Left kidney (tissue), 8 donors: ENCODE measurements around the gene DHRS12. TPM values are rescaled to one million over a fixed set of nuclear protein-coding genes. Genes with fewer than 3 reads are reported as not detected.

Experiments
- DNase-seq: peaks from one replicate; pipeline ENCODE4 v3.0.0-alpha.2; 2013
- long read RNA-seq, 8 donors: transcript quantifications; one replicate each; lab custom pipeline, GENCODE V29; 2026
- polyA plus RNA-seq: library from polyadenylated mRNA; unstranded; fragments of 120-200 nt; gene quantifications from one replicate; pipeline ENCODE4 v1.2.1, GENCODE V29; 2013; ENCODE audit not compliant: insufficient read length

The DHRS12 gene
- 23.6 TPM for polyA plus RNA-seq
- long read RNA-seq, donor 1: 0 reads
- long read RNA-seq, donor 2, partial matches to known transcripts: 0 of 4 reads
- long read RNA-seq, donor 2, other reads (novel, unspliced or antisense): 0 of 4 reads
- long read RNA-seq, donor 3, partial matches to known transcripts: 0 of 3 reads
- long read RNA-seq, donor 3, other reads (novel, unspliced or antisense): 0 of 3 reads
- long read RNA-seq, donor 4: 0 reads
- long read RNA-seq, donor 5, partial matches to known transcripts: 0 of 8 reads
- long read RNA-seq, donor 5, other reads (novel, unspliced or antisense): 5 of 8 reads
- long read RNA-seq, donor 6, partial matches to known transcripts: 0 of 2 reads
- long read RNA-seq, donor 6, other reads (novel, unspliced or antisense): 0 of 2 reads
- long read RNA-seq, donor 7, partial matches to known transcripts: 0 of 1 reads
- long read RNA-seq, donor 7, other reads (novel, unspliced or antisense): 0 of 1 reads
- long read RNA-seq, donor 8, partial matches to known transcripts: 0 of 2 reads
- long read RNA-seq, donor 8, other reads (novel, unspliced or antisense): 0 of 2 reads

GRCh38 chr13:51803422-51804294 lies at the start of gene DHRS12:
Gene DHRS12, minus strand, starts transcription at chr13:51804163. Its CDS starts 4,504 bp downstream, at chr13:51799659.
- DNase-seq: peak; percentile 84

- no peak for DNase-seq
Measured at GRCh38 chr13:51849145-51850101, 45.5 kb upstream of the DHRS12 start.

GRCh38 chr13:51848674-51849073 lies 44.7 kb upstream of the DHRS12 start:
- no peak for DNase-seq

GRCh38 chr13:51846756-51847155 lies 42.8 kb upstream of the DHRS12 start:
- DNase-seq: no peak

- no peak for DNase-seq
Measured at GRCh38 chr13:51845574-51846318, 41.8 kb upstream of the DHRS12 start.

GRCh38 chr13:51844862-51845573 lies 41.1 kb upstream of the DHRS12 start, which contains the start of gene TMEM272:
Gene TMEM272, minus strand, starts transcription at chr13:51845177. Its CDS starts 6,647 bp downstream, at chr13:51838530.
- peak; percentile 63 for DNase-seq

- DNase-seq: no peak
Measured at GRCh38 chr13:51843529-51843928, 39.6 kb upstream of the DHRS12 start.

GRCh38 chr13:51841732-51842131 lies 37.8 kb upstream of the DHRS12 start:
- DNase-seq: no peak

GRCh38 chr13:51840917-51841316 lies 37.0 kb upstream of the DHRS12 start:
- DNase-seq: no peak

- DNase-seq: no peak
Measured at GRCh38 chr13:51839711-51840540, 36.0 kb upstream of the DHRS12 start.

- no peak for DNase-seq
Measured at GRCh38 chr13:51838240-51838846, 34.4 kb upstream of the DHRS12 start.

- DNase-seq: no peak
Measured at GRCh38 chr13:51837016-51837415, 33.1 kb upstream of the DHRS12 start.

GRCh38 chr13:51834581-51835171 lies 30.7 kb upstream of the DHRS12 start:
- no peak for DNase-seq

GRCh38 chr13:51833980-51834379 lies 30.0 kb upstream of the DHRS12 start:
- DNase-seq: no peak

GRCh38 chr13:51832471-51833152 lies 28.6 kb upstream of the DHRS12 start:
- DNase-seq: no peak

- DNase-seq: no peak
Measured at GRCh38 chr13:51831519-51831918, 27.6 kb upstream of the DHRS12 start.

- DNase-seq: no peak
Measured at GRCh38 chr13:51829568-51829899, 25.6 kb upstream of the DHRS12 start.
